Epidermal melanocyte (primary cell): ENCODE measurements around the gene EPB41L5.
"Not testable (repeated sequence)": the region's sequence is repeated elsewhere in the genome, so short reads cannot be mapped to it uniquely, and the experiment has no call there.

Experiments
- DNase-seq: peaks from one replicate; pipeline ENCODE4 v3.0.0; 2011; ENCODE audit warnings: low spot score; ENCODE audit not compliant: insufficient read length

EPB41L5 gene

GRCh38 chr2:120012771-120013596, at the start of gene EPB41L5:
TSS of gene EPB41L5 (plus strand) at chr2:120013077. CDS start at chr2:120019085, 6,008 bp downstream.
- DNase-seq = peak; percentile 87

GRCh38 chr2:119981896-119982295, 31.0 kb upstream of the EPB41L5 start:
- DNase-seq = no peak

GRCh38 chr2:119982506-119982905, 30.4 kb upstream of the EPB41L5 start:
- DNase-seq = no peak

DNA sequence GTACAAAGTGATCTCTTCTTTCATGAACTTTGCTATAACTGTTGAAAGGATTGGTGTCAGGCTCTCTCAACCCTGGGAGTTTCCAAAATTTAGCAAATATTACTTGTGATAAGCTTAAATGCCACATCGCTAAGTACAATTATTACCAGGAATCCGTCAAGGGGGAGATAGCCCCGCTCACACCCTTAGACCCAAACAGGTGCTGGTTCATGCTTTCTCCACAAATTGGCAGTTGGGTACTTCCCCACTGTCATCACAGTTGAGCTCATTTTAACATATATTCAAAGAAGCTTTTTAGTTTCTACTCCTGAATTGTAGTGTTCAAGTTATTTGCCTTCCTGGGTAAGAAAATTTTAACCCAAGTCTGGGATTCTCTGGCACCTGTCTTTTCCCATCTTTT, 29.8 kb upstream of the EPB41L5 start:
- DNase-seq = no peak

GRCh38 chr2:119996148-119996547, 16.7 kb upstream of the EPB41L5 start:
- DNase-seq = no peak

DNA sequence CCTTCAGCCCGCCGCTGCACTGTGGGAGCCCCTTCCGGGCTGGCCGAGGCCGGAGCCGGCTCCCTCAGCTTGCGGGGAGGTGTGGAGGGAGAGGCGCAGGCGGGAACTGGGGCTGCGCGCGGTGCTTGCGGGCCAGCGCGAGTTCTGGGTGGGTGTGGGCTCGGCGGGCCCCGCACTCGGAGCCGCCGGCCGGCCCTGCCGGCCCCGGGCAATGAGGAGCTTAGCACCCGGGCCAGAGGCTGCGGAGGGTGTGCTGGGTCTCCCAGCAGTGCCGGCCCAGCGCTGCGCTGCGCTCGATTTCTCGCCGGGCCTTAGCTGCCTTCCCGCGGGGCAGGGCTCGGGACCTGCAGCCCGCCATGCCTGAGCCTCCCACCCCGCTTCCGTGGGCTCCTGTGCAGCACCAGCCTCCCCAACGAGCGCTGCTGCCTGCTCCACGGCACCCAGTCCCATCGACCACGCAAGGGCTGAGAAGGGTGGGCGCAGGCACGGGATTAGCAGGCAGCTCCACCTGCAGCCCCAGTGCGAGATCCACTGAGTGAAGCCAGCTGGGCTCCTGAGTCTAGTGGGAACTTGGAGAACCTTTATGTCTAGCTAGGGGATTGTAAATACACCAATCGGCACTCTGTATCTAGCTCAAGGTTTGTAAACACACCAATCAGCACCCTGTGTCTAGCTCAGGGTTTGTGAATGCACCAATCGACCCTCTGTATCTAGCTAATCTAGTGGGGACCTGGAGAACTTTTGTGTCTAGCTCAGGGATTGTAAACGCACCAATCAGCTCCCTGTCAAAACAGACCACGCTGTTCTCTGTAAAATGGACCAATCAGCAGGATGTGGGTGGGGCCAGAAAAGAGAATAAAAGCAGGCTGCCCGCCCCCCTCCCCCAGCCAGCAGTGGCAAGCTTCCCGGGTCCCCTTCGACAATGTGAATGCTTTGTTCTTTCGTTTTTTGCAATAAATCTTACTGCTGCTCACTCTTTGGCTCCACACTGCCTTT, 15.7 kb upstream of the EPB41L5 start:
- not testable (repeated sequence) for DNase-seq

GRCh38 chr2:120001471-120001870, 11.4 kb upstream of the EPB41L5 start:
- no peak for DNase-seq

- no peak for DNase-seq
Measured at GRCh38 chr2:120004254-120004653, 8.6 kb upstream of the EPB41L5 start.

DNA sequence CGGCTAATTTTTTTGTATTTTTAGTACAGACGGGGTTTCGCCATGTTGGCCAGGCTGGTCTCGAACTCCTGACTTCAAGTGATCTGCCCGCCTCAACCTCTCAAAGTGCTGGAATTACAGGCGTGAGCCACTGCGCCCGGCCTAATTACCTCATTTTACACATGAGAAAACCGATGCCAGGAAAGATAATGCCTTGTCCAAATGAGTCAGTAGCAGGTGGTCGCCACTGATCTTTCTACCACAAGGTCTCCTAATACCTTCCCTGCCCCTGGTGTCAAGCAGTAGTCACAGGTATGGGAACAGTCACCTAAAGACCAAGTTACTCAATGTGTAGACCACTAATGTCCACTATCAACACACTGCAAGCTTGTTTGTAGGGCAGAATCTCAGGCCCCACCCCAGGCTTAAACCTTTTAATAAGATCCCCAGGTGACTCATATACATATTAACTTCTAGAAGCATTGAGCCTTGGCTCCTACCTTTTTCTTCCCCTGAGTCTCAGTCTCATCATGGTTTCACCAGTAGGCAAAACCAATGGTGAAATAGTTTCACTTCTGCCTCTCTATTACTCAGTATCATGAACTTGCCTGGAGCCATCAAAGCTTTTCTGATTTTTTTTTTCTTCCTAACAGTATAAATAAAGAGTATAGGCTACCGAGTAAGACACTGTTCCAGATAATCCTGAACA, 6.9 kb upstream of the EPB41L5 start:
- no peak for DNase-seq

DNA sequence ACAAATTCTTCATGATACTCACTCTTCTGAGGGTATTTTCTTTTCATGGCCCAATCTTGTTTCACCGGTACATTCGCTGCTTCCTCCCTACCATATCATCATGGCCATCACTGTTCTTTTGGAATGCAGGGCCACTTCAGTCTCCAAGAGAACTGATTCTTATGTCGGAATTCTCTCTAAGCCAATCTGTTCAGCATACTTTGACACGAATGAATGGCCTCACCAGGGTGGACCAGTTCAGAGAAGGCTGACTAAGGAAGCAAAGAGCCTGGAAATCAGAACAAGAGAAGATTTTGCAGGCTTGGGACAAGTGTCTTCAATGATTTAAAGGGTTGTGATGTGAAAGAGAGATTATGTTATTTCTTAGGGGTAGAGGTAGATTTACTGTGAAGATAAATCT, 5.0 kb upstream of the EPB41L5 start:
- no peak for DNase-seq

- DNase-seq = no peak
Measured at GRCh38 chr2:120012363-120012762, 514 bp upstream of the EPB41L5 start.

DNA sequence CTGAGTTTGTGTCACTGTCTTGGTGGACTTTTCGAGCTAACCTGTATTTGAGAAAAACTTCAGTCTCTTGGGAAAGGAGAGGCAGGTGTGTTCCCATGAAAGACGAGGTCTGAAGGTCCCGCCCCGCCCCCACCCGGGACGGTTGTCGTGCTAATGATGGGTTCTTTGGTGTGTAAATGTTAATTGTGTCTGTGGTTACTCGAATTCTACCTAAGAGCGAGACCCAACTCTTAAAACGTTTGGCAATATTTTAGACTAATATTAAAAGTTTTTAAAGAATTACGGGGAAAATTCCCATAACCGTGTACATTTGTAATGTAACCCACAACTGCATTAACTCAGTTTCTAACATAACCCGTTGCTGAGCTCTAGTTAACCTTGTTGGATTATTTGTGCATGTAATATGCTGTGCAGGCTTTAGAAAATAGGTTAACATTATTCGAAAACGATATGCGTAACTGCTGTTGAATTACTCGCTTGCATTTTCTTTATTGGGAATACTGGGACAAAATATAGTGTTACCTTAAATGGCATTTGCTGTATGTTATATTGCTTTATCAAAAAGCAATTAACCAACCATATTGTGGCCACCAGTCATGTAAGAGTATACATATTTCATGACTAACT, 833 bp downstream of the EPB41L5 start:
- no peak for DNase-seq

- no peak for DNase-seq
Measured at GRCh38 chr2:120014226-120014980, 1.5 kb downstream of the EPB41L5 start.

- no peak for DNase-seq
Measured at GRCh38 chr2:120016800-120017199, 3.9 kb downstream of the EPB41L5 start.

DNA sequence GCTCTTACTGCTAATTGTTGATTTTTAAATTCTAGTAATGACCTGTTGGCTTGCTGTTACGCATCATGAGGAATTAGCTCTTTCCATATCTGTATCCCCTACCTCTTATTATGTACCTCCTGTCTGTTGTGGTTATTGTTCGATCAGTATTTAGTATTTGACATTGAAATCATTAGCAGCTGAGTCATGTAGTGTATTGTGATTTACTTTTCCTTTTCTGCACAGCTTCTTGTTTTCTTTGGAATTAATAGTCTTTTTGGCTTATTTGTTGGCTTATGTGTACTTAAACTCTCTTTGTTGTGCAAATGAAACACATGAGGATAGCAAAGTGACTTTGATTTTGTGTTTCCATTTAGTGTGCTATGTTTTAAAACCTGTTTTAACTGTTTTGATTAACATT, 4.3 kb downstream of the EPB41L5 start:
- DNase-seq = no peak

GRCh38 chr2:120018549-120018948, 5.7 kb downstream of the EPB41L5 start:
- no peak for DNase-seq

DNA sequence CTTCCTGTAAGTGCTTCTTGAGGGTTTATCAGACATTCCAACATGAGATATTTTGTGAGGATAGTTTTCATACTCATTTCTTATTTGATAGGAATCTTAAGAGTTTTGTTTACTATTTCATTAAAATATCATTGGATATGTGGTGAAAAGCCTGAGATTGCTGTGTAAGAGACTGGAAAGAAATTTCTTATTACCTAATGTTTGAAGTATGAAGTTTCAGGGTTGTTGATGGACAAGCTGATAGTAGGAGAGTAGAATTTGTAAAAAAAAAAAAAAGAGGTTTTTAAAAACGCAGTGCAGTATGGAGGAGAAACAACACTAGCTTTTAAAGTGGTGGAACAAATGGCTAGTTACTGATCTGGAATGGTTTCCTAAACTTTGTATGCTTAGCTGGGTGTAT, 7.7 kb downstream of the EPB41L5 start:
- DNase-seq = no peak

GRCh38 chr2:120022505-120022904, 9.6 kb downstream of the EPB41L5 start:
- not testable (repeated sequence) for DNase-seq

- no peak for DNase-seq
Measured at GRCh38 chr2:120026890-120027289, 14.0 kb downstream of the EPB41L5 start.

DNA sequence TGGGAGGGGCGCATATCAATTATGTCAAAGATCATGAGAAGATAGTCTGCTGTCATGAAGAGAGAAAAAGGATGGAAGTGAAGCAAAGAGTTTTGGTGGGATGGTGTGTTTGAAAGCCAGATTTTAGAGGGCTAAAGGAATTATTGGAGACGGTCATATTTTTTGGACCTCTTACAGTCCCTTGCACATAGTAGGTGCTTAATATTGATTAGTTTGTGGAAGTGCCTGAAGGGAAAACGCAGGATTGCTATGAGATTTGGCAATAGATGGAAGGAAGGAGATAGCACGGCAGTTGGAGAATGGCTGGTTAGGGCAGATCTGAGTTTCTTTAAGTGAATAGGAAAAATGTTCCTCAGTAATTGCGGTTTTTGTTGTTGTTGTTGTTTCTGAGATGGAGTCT, 15.9 kb downstream of the EPB41L5 start:
- DNase-seq = no peak
